ENCODE results near the gene MIDN.
"Not testable (repeated sequence)": the region's sequence is repeated elsewhere in the genome, so short reads cannot be mapped to it uniquely, and the experiment has no call there.

Gene MIDN

GRCh38 chr19:1296575-1297271 lies 48.3 kb downstream of the MIDN start:
- DNase-seq: no peak

- DNase-seq: no peak
Observed at GRCh38 chr19:1298235-1298634, 49.9 kb downstream of the MIDN start.

GRCh38 chr19:1299801-1300200 lies 51.4 kb downstream of the MIDN start:
- DNase-seq: no peak

- DNase-seq: no peak
Observed at GRCh38 chr19:1300744-1301490, 52.5 kb downstream of the MIDN start.

GRCh38 chr19:1302533-1303239 lies 54.3 kb downstream of the MIDN start:
- no peak for DNase-seq

- no peak for DNase-seq
Observed at GRCh38 chr19:1304197-1304924, 56.0 kb downstream of the MIDN start.

- DNase-seq: not testable (repeated sequence)
Observed at GRCh38 chr19:1305354-1305753, 57.0 kb downstream of the MIDN start.

GRCh38 chr19:1307320-1307719 lies 58.9 kb downstream of the MIDN start:
- no peak for DNase-seq

GRCh38 chr19:1307755-1308303 lies 59.4 kb downstream of the MIDN start:
- no peak for DNase-seq

GRCh38 chr19:1308718-1309117 lies 60.3 kb downstream of the MIDN start:
- DNase-seq: no peak

All from inflammatory macrophage treated with lipopolysaccharide for 4 hours (primary cell).